Measurements from ENCODE around the gene CAPN3. TPM values are rescaled to one million over a fixed set of nuclear protein-coding genes. Genes with fewer than 3 reads are reported as not detected.

The CAPN3 gene
- polyA plus RNA-seq, 1 donor from 2014 or later, result 1.5 TPM

DNA sequence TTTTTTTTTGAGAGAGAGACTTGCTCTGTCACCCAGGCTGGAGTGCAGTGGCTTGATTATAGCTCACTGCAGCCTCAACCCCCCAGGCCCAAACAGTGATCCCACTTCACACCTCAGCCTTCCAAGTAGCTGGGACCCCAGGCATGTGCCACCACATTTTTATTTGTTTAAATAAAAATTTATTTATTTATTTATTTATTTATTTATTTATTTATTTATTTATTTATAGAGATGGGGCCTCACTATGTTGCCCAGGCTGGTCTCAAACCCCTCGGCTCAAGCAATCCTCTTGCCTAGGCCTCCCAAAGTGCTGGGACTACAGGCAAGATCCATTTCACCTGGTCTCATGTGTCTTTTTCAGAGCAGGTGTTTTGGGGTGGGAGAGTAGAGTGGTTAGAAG, 15.5 kb downstream of the CAPN3 start:
- no peaks in the 10 kb centered on the region for H4K20me1 ChIP-seq (ENCODE audit: insufficient read depth)
- TF ChIP-seq, protein P1, sequence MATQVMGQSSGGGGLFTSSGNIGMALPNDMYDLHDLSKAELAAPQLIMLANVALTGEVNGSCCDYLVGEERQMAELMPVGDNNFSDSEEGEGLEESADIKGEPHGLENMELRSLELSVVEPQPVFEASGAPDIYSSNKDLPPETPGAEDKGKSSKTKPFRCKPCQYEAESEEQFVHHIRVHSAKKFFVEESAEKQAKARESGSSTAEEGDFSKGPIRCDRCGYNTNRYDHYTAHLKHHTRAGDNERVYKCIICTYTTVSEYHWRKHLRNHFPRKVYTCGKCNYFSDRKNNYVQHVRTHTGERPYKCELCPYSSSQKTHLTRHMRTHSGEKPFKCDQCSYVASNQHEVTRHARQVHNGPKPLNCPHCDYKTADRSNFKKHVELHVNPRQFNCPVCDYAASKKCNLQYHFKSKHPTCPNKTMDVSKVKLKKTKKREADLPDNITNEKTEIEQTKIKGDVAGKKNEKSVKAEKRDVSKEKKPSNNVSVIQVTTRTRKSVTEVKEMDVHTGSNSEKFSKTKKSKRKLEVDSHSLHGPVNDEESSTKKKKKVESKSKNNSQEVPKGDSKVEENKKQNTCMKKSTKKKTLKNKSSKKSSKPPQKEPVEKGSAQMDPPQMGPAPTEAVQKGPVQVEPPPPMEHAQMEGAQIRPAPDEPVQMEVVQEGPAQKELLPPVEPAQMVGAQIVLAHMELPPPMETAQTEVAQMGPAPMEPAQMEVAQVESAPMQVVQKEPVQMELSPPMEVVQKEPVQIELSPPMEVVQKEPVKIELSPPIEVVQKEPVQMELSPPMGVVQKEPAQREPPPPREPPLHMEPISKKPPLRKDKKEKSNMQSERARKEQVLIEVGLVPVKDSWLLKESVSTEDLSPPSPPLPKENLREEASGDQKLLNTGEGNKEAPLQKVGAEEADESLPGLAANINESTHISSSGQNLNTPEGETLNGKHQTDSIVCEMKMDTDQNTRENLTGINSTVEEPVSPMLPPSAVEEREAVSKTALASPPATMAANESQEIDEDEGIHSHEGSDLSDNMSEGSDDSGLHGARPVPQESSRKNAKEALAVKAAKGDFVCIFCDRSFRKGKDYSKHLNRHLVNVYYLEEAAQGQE (IDR thresholded peaks at IDR 0.05; ENCODE audit: borderline replicate concordance), result no peak
- TF ChIP-seq SMC3 (conservative IDR thresholded peaks at IDR 0.05; ENCODE audit: poor library complexity) (no peak), POLR2AphosphoS5 (IDR thresholded peaks at IDR 0.05) (no peak), RAD21 (conservative IDR thresholded peaks at IDR 0.05) (no peak), MXI1 (conservative IDR thresholded peaks at IDR 0.05; ENCODE audit: poor library complexity, severe bottlenecking) (no peak), EZH2 (IDR thresholded peaks at IDR 0.05; ENCODE audit: borderline replicate concordance, insufficient read depth, low read length, poor library complexity, severe bottlenecking) (no peak), TAF1 (IDR thresholded peaks at IDR 0.05; ENCODE audit: low read depth) (no peak), EP300 (conservative IDR thresholded peaks at IDR 0.05; ENCODE audit: poor library complexity, severe bottlenecking) (no peak)
- TF ChIP-seq, protein P2, sequence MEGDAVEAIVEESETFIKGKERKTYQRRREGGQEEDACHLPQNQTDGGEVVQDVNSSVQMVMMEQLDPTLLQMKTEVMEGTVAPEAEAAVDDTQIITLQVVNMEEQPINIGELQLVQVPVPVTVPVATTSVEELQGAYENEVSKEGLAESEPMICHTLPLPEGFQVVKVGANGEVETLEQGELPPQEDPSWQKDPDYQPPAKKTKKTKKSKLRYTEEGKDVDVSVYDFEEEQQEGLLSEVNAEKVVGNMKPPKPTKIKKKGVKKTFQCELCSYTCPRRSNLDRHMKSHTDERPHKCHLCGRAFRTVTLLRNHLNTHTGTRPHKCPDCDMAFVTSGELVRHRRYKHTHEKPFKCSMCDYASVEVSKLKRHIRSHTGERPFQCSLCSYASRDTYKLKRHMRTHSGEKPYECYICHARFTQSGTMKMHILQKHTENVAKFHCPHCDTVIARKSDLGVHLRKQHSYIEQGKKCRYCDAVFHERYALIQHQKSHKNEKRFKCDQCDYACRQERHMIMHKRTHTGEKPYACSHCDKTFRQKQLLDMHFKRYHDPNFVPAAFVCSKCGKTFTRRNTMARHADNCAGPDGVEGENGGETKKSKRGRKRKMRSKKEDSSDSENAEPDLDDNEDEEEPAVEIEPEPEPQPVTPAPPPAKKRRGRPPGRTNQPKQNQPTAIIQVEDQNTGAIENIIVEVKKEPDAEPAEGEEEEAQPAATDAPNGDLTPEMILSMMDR (IDR thresholded peaks at IDR 0.05; ENCODE audit: poor library complexity, severe bottlenecking), result no peak

DNA sequence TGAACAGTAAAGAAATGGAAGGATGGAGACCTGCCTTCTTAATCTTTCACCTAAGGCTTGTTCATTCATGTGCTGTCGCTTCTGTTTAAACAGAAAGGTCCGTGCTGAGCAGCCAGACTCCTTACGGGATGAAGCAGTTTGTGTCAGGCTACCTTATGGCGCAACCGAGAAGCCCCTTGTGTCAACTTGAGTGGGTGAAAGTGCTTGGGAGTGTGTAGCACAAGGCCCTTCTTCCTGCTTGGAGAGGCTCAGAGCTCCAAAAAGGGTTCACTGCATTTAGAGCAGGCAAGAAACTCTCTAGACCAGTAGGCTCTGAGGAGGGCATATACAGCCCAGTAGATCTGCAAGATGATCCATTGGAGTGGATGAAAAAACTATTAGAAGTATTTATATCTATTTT, 16.0 kb downstream of the CAPN3 start:
- H3K4me3 ChIP-seq (ENCODE audit: low read length), result no peak overlapping the region
- no peak overlapping the region for H3K9ac ChIP-seq (ENCODE audit: low read length)
- H3K9me2 ChIP-seq (ENCODE audit: insufficient read depth, low read length), result no peaks in the 10 kb centered on the region
- H3K79me2 ChIP-seq (replicated peaks; ENCODE audit: insufficient read depth, low read length), result no peaks in the 10 kb centered on the region
- no peak overlapping the region for H3K27ac ChIP-seq (ENCODE audit: low read length)
- no peaks in the 10 kb centered on the region for H3F3A ChIP-seq (ENCODE audit: insufficient read depth, low read length, poor library complexity, severe bottlenecking)
- no peaks in the 10 kb centered on the region for H3K9me3 ChIP-seq (ENCODE audit: low read length)
- H2AFZ ChIP-seq (ENCODE audit: low read depth, low read length), result no peak overlapping the region
- TF ChIP-seq EZH2 (IDR thresholded peaks at IDR 0.05; ENCODE audit: borderline replicate concordance, insufficient read depth, low read length, poor library complexity, severe bottlenecking), result no peak
- TF ChIP-seq MXI1 (conservative IDR thresholded peaks at IDR 0.05; ENCODE audit: poor library complexity, severe bottlenecking), result no peak
- TF ChIP-seq SMC3 (conservative IDR thresholded peaks at IDR 0.05; ENCODE audit: poor library complexity), result no peak
- no peak for TF ChIP-seq TAF1 (IDR thresholded peaks at IDR 0.05; ENCODE audit: low read depth)
- TF ChIP-seq, protein P2 (IDR thresholded peaks at IDR 0.05; ENCODE audit: poor library complexity, severe bottlenecking), result no peak
- TF ChIP-seq, protein P1 (IDR thresholded peaks at IDR 0.05; ENCODE audit: borderline replicate concordance), result no peak
- TF ChIP-seq EP300 (conservative IDR thresholded peaks at IDR 0.05; ENCODE audit: poor library complexity, severe bottlenecking), result no peak
- TF ChIP-seq RAD21 (conservative IDR thresholded peaks at IDR 0.05), result no peak
- TF ChIP-seq POLR2AphosphoS5 (IDR thresholded peaks at IDR 0.05), result no peak
- no peaks in the 10 kb centered on the region for H4K20me1 ChIP-seq (ENCODE audit: insufficient read depth)
- H3K36me3 ChIP-seq (ENCODE audit: insufficient read depth, low read length), result no peaks in the 10 kb centered on the region
- no peaks in the 10 kb centered on the region for H3K27me3 ChIP-seq (ENCODE audit: insufficient read depth, low read depth, low read length)
- H3K4me2 ChIP-seq (ENCODE audit: low read length), result no peak overlapping the region

More for the DNA sequence above, 15.5 kb downstream of the CAPN3 start:
- Histone ChIP-seq H3K9me2 (ENCODE audit: insufficient read depth, low read length) (no peaks in the 10 kb centered on the region), H3F3A (ENCODE audit: insufficient read depth, low read length, poor library complexity, severe bottlenecking) (no peaks in the 10 kb centered on the region), H3K9ac (ENCODE audit: low read length) (no peak overlapping the region), H3K4me3 (ENCODE audit: low read length) (no peak overlapping the region), H3K27me3 (ENCODE audit: insufficient read depth, low read depth, low read length) (no peaks in the 10 kb centered on the region), H3K36me3 (ENCODE audit: insufficient read depth, low read length) (no peaks in the 10 kb centered on the region), H2AFZ (ENCODE audit: low read depth, low read length) (no peak overlapping the region), H3K79me2 (replicated peaks; ENCODE audit: insufficient read depth, low read length) (no peaks in the 10 kb centered on the region), H3K4me2 (ENCODE audit: low read length) (no peak overlapping the region), H3K9me3 (ENCODE audit: low read length) (no peaks in the 10 kb centered on the region), H3K27ac (ENCODE audit: low read length) (no peak overlapping the region)
